ENCODE data around the gene CYSRT1.

The CYSRT1 gene

DNA sequence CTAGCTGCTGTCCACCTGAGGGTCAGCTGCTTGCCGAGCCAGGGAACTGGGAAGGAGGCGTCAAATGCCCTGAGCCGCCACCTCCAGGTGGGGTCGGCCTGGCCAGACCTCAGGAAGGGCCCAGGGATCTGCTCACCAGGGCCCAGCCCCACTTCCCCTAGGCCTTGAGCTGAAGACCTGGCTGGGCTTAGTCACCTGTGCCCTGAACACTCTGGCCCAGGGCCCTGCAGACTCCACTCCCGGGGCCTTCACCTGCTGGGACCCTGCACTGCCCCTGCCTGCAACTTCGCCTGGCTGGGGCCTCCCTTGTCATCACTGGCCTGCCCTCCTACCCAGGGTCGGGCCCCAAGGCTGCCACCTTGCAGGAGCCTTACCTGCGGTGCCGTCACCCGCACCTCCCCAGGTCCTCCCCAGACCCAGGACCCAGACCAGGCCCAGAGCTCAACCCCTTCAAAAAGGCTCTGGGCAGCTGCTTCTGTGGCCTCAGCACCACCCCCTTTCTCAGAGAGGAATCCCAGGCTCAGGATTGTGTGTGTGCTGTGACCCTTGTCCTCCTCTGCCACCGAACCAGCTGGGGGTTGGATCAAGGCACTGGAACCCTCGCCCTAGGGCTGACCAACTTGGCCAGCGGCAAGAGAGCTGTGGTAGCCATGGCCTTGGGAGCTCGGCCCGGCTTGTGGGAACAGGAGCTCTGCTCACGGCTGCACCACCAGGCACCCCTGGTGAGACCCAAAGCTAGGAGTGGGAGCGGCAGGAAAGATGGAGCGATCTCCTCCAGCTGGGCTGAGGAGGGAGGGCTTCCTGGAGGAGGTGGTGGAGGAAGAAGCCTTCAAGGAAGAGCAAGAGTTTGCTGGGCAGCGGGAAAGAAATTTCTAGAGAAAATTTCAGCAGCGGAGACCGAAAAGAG is 29.0 kb downstream of the CYSRT1 start:
- no peak for DNase-seq

- DNase-seq = peak; percentile 93
Measured at GRCh38 chr9:137254624-137255447, 29.9 kb downstream of the CYSRT1 start, which contains the start of gene NELFB. Gene NELFB, plus strand, starts transcription at chr9:137255327.

- DNase-seq = peak; percentile 74
Measured at GRCh38 chr9:137255448-137256114, 30.6 kb downstream of the CYSRT1 start.

DNA sequence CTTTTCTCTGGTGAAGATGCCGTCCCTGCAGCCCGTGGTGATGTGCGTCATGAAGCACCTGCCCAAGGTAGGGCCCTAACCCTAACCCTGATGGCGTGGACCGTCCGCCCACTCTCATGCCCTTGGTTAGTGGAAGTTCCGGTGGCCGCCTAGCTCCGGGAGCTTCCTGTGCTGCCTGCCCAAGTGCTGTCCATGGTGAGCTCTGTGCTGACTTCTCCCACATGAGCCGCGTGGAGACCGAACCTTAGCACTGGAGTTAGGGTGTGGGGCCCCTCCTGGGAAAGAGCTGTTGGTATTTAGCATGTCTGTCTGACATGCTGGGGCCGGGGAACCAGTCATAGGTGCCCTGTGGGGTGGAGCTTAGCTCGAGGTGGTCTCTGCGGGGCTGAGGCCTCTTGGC is 31.4 kb downstream of the CYSRT1 start:
- no peak for DNase-seq

- no peak for DNase-seq
Measured at GRCh38 chr9:137256856-137257255, 31.9 kb downstream of the CYSRT1 start.

DNA sequence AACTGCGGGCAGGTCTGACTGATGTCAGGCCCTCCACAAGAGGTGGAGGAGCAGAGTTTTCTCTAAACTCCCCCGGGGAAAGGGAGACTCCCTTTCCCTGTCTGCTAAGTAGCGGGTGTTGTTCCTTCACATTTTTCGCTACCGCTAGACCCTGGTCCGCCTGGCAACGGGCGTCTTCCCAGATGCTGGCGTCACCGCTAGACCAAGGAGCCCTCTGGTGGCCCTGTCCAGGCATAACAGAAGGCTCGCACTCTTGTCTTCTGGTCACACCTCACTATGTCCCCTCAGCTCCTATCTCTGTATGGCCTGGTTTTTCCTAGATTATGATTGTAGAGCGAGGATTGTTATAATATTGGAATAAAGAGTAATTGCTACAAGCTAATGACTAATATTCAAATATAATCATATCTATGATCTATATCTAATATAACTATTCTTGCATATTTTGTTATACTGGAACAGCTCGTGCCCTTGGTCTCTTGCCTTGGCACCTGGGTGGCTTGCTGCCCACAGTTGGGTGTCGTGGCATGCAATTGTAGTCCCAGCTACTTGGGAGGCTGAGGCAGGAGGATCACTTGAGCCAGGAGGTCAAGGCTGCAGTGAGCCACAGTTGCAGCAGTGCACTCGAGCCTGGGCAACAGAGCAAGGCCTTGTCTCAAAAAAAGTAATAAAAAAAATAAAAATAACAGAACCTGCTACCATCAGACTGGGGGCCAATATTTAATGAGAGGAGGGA is 37.4 kb downstream of the CYSRT1 start:
- peak; percentile 55 for DNase-seq

DNA sequence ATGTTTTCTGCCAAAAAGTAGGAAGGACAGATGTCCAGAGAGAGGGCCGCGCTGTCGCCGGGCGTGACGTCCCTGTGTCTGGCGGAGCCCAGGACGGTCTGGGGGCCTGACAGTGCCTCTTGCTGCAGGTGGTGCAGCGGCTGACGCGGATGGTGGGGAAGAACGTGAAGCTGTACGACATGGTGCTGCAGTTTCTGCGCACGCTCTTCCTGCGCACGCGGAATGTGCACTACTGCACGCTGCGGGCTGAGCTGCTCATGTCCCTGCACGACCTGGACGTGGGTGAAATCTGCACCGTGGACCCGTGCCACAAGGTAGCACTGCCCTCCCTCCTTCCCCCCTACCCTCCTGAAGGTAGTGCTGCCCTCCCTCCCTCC is 37.9 kb downstream of the CYSRT1 start:
- no peak for DNase-seq

- DNase-seq = no peak
Measured at GRCh38 chr9:137263506-137263905, 38.5 kb downstream of the CYSRT1 start.

DNA sequence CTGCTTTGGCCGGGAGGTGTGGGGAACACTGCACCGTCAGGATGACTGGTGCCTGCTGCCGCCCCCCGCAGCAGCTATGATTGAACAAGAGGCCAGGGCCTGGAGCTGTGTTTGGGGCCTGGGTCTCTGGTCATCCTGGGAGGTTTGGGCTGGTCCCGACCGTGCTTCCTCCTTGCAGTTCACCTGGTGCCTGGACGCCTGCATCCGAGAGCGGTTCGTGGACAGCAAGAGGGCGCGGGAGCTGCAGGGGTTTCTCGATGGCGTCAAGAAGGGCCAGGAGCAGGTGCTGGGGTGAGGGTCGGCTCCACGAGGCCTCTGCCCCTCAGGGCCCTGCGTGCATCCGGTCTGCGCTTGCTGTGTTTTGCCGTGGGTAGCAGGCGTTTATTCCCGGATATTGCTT is 39.1 kb downstream of the CYSRT1 start:
- DNase-seq = no peak

DNA sequence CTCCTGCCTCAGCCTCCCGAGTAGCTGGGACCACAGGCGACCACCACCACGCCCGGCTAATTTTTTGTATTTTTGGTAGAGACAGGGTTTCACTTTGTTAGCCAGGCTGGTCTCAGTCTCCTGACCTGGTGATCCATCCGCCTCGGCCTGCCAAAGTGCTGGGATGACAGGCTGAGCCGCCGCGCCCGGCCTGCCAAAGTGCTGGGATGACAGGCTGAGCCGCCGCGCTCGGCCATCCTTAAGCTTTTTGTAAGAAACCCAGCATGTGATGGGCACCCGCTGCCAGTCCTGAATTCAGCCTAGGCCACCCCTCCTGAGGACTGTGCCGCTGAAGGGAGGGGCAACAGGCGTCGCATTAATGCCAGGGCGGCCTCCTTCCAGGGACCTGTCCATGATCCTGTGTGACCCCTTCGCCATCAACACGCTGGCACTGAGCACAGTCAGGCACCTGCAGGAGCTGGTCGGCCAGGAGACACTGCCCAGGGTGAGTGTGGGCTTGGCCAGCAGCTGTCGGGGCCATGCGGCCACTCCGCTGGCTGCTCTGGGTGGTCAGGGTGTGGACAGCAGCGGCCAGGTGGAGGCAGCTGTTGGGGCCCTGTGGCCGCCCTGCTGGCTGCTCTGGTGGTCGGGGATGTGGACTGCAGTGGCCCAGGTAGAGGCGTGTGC is 40.7 kb downstream of the CYSRT1 start:
- no peak for DNase-seq

- DNase-seq = no peak
Measured at GRCh38 chr9:137266162-137266527, 41.2 kb downstream of the CYSRT1 start.

DNA sequence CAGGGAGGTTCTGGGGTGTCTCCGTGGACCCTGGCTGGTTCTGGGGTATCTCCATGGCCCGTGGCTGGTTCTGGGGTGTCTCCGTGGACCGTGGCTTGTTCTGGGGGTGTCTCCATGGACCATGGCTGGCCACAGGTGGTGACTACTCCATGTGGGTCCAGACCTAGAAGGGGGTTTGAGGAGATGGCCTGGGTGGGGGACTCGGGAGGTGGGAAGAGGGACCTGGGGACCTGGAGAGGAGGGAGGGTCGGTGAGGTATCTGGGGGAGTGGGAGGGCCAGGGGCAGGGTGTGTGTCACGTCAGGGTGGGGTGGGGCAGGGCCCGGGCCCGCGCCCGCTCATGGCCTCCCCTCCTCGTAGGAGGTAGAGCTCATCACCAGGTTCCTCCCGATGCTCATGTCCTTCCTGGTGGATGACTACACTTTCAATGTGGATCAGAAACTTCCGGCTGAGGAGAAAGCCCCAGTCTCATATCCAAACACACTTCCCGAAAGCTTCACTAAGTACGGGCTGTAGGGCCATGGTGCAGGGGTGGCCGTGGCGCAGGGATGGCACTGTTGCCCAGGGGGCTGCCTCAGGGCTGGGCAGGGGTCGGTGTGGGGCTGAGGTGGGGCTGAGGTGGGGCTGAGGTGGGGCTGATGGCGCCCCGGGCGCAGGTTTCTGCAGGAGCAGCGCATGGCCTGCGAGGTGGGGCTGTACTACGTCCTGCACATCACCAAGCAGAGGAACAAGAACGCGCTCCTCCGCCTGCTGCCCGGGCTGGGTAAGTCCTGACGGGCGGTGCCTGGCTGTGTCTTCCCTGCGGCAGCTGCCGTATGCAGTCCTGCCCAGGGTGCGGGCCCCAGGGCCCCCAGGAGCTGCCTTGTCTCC is 41.8 kb downstream of the CYSRT1 start:
- no peak for DNase-seq

- no peak for DNase-seq
Measured at GRCh38 chr9:137267933-137268355, 43.0 kb downstream of the CYSRT1 start.

DNA sequence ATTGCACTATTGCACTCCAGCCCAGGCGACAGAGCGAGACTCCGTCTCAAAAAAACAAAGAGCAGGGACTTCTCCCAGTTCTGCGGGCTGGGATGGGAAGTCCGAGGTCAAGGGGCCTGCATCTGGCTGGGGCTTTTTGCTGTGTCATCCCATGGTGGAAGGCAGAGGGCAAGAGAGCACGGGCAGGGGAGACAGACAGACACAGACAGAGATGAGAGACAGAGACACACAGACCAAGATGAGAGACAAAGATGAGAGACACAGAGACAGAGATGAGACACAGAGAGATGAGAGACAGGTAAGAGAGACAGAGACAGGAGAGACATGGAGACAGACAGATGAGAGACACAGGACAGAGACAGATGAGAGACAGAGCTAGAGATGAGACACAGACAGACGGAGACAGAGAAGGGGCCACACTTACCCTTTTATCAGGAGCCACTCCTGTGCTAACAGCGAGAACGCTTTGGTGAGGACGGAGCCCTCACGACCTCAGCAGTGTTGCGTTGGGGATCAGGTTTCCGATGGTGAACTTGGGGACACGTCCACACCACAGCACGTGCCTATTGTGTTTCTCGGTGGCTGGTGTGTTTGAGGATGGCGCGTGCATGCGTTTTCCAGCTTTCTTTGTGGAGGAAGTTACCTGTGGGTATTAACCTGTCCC is 43.7 kb downstream of the CYSRT1 start:
- DNase-seq = no peak

DNA sequence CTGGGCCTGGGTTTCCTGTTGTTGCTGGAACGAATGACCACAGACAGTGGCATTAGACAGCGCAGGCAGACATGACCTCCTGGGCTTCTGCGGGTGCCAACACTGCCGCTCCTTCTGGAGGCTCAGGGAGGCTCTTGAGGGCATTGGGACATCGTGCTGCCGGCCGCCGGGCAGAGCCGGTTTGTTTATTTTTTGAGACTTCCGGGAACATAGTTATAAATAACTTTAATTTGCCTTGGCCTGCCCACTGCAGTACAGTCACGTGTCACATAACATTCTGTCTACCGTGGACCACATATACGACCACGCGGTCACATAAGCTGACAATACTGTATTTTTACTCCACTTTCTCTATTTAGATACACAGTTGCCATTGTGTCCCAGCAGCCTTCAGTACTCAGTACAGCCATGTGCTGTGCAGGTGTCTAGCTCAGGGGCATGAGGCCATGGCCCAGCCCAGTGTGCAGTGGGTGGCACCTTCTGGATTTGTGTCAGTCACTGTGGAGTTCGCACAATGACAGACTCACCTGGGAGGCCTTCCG is 44.3 kb downstream of the CYSRT1 start:
- DNase-seq = peak; percentile 80

DNA sequence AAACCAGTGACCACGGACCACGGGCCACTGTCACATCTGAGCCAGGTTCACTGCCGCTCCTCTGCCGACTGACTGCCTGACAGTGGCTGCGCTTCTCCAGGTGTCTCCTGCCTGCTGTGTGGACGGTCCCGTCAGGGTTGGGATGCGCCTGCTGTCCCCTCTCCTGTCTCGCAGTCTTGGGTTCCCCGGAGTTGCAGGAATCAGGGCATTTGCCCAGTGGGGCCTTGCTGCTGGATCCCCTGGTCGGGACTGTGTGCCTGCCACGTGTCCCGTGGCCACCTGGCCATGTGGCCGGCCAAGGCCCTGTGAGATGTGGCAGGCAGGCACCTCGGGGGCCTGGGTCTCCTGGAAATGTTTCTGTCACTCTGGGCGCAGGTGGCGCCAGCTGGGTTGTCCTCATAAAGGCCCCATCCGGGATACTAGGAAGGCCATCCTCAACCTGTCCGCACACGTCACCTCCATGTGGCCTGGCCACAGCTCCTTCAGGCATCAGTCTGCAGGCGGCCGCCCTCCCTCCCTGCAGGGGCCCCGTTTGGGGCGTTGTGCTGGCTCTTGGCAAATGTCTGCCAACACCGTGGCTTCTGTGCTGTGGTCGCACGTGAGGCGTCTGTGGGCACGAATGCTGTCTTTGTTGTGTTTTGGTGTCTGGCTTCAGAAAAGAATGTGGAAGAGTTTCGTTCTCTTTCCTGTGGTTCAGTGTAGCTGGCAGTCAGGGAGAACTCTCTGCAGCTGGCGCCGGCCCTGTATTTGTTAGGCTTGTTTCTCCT is 46.1 kb downstream of the CYSRT1 start:
- DNase-seq = no peak

- DNase-seq = no peak
Measured at GRCh38 chr9:137271696-137272076, 46.7 kb downstream of the CYSRT1 start.

GRCh38 chr9:137272241-137273094 is 47.5 kb downstream of the CYSRT1 start:
- DNase-seq = peak; percentile 85
